Bronchial epithelial cell (primary cell): Measurements from ENCODE around the gene CARD16. TPM values are rescaled to one million over a fixed set of nuclear protein-coding genes. Genes with fewer than 3 reads are reported as not detected.
"Not testable (repeated sequence)": the region's sequence is repeated elsewhere in the genome, so short reads cannot be mapped to it uniquely, and the experiment has no call there.

ENCODE experiments used
- DNase-seq: peaks from one replicate; pipeline ENCODE4 v3.0.0-alpha.2; 2010; ENCODE audit warnings: low read depth
- FAIRE-seq: peaks from 2 replicates; lab custom pipeline; 2011; peaks lifted over from hg19 to GRCh38; lab: Jason Lieb, UNC
- H3K27me3 ChIP-seq: 2 replicates; pipeline ENCODE4 v1.5.1; 2011; ENCODE audit warnings: low read length; ENCODE audit not compliant: control insufficient read depth, insufficient read depth
- H3K36me3 ChIP-seq: 2 replicates; pipeline ENCODE4 v1.5.1; 2011; ENCODE audit warnings: low read length; ENCODE audit not compliant: control insufficient read depth, insufficient read depth
- H3K4me3 ChIP-seq: 2 replicates; pipeline ENCODE4 v1.5.1; 2011; ENCODE audit warnings: mild to moderate bottlenecking, low read depth, low read length, control low read depth
- CTCF ChIP-seq: IDR thresholded peaks from 2 replicates; pipeline ENCODE4 v1.5.1; 2011; ENCODE audit warnings: mild to moderate bottlenecking, moderate library complexity, low read length, control low read depth, inconsistent platforms; ENCODE audit not compliant: insufficient read depth, severe bottlenecking
- total RNA-seq: library from RNA; depleted of rRNA; stranded (reverse); fragments of >200 nt; gene quantifications from 2 replicates; pipeline ENCODE4 v1.2.1, GENCODE V29; 2014

Gene CARD16
- total RNA-seq, 1 donor from 2014 or later: 0.53 TPM

DNA sequence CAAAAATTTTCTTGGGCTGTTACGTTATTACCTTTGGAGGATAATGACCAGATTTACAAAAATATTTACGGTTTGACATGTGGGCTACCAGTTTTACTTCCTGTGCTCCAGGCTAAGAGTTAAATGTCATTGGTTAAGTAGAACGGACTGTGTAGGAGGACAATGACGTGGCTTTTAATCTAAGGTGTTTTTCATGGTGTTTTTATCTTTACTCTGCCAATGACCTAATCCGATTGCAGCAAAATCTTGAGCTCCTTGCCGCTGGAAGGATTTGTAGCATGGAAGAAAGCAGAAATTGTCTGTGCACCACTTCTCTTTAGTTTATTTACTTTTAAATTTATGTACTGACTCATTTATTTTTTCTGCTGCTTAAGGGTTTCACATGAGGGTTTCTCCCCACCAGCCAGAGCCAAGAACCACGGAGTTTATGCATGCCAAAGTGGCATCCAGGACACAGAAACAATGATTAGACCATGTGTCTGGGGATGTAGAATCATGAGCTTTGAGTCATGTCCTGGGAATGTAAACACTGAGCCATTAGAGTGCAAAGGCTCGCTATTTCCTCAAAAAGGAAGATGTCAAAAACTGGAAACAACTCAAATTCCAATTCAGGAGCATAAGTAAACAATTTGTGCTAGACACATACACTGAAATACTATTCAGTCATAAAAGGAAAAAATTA lies 1.9 kb upstream of the CARD16 start:
- no peak overlapping the region for H3K4me3 ChIP-seq
- no peak for TF ChIP-seq CTCF
- no peaks in the 10 kb centered on the region for H3K36me3 ChIP-seq
- DNase-seq (peak; percentile 92), FAIRE-seq (no peak)
- H3K27me3 ChIP-seq: no peaks in the 10 kb centered on the region

DNA sequence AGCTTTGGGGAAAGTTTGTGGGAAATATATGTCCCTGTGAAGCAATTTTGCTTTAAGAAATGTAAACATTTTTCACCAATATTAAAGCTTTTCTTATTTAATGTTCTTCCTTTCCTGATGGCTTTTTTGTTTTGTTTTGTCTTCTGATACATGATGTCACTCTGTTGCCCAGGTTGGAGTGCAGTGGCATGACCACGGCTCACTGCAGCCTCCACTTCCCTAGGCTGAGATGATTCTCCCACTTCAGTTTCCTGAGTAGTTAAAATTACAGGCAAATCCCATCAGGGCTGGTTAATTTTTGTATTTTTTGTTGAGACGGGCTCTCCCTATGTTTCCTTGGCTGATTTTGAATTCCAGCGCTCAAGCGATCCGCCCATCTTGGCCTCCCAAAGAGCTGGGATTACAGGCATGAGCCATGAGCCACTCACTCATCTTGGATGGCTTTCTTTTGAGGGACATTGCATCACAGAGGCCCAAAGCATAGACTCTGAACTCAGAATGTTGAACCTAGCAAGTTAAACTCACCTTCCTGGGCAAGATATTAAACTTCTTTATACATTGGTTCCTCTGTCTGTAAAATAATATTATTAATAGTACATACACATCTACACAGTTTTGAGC lies 651 bp upstream of the CARD16 start:
- no peak for TF ChIP-seq CTCF
- DNase-seq (no peak), FAIRE-seq (no peak)
- H3K36me3 ChIP-seq: no peaks in the 10 kb centered on the region
- no peak overlapping the region for H3K4me3 ChIP-seq
- H3K27me3 ChIP-seq: no peaks in the 10 kb centered on the region

DNA sequence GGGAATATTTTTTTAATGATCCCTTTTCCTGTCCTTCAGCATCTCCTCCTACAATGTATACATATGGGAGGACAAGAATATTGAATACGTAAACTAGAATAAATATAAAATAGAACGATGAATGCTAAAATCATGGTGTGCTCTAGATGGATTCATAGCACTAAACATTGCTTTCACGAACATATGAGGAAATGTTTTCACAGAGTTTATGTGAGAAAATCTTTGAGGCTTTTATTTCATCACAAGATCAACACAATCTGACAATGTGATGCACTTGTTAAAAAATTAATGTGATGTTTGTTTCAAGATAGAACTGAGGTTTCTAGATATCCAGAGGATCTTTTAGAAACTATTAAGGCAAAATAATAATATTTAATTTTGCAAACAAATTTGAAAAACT lies 3.0 kb downstream of the CARD16 start:
- no peaks in the 10 kb centered on the region for H3K36me3 ChIP-seq
- H3K4me3 ChIP-seq: no peak overlapping the region
- no peak for TF ChIP-seq CTCF
- DNase-seq (no peak), FAIRE-seq (no peak)
- no peaks in the 10 kb centered on the region for H3K27me3 ChIP-seq

GRCh38 chr11:105040703-105041102 lies 4.4 kb downstream of the CARD16 start:
- H3K36me3 ChIP-seq: no peaks in the 10 kb centered on the region
- no peak for FAIRE-seq
- no peaks in the 10 kb centered on the region for H3K27me3 ChIP-seq
- DNase-seq: no peak
- no peak for TF ChIP-seq CTCF
- no peak overlapping the region for H3K4me3 ChIP-seq

- DNase-seq (peak; percentile 90), FAIRE-seq (peak; percentile 7)
- H3K27me3 ChIP-seq: no peaks in the 10 kb centered on the region
- H3K36me3 ChIP-seq: peaks cover 2% of the 10 kb centered on the region
- no peak for TF ChIP-seq CTCF
- H3K4me3 ChIP-seq: peak within 1 kb of the TSS; percentile 39
These were observed 10.1 kb downstream of the CARD16 start, which contains the start of gene CASP1 for GRCh38 chr11:105034813-105035620. Gene CASP1 (minus strand): TSS chr11:105035144. CDS start chr11:105035113, 31 bp downstream.

DNA sequence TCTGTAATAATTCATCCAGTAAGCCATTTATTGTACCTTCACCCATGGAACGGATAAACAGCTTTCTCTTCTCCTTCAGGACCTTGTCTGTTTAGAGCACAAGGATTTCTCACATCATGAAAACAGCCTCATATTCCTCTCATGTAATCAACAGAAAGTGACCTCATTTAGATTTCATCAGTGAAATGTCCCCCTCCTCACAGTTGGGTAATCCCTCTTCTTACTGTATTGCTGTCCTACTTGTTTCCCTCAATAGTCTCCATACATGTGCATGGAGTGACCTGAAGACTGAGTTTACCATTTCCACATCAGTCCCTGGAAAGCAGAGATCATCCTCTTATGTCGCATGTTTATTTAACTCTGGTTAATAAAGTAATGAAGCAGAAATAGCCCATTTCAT lies 10.7 kb downstream of the CARD16 start:
- DNase-seq, H3K36me3 ChIP-seq, FAIRE-seq, H3K27me3 ChIP-seq: not testable (repeated sequence)
- peak overlapping the region; percentile 39 for H3K4me3 ChIP-seq
